ENCODE results near the gene SLC49A3. TPM values are rescaled to one million over a fixed set of nuclear protein-coding genes. Genes with fewer than 3 reads are reported as not detected.

The SLC49A3 gene
- total RNA-seq, 1 experiment from 2014 or later, result 6.9 TPM

DNA sequence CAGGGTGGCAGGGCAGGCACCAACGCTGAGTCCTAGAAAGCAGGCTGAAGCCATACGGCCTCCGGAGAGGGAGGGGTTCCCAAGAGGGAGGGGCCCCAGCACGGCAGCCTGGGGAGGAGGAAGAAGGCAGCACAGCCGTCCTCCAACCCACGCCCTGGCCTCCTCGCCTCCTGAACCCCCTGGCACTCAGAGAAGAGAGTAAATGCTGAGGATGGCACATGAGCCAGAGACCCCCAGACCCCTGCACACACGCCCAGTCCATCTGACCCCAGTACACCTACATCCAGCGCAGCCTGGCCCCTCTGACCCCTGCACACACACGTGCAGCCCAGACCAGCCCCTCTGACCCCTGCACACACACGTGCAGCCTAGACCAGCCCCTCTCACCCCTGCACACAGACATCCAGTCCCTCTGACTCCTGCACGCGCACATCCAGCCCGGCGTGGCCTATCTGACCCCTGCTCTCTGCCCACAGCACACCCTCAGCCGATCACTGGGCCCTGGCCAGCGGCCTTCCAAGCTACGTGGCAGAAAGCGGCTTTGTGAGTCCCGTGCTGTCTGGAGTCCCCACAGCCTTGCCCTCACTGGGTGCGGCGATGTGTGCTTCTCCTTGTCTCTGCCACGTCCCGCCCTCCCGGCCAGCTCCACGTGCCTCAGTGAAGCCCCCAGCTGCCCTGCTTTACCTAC is 33.3 kb downstream of the SLC49A3 start:
- Histone ChIP-seq H2BK120ac (ENCODE audit: low read depth, low read length, poor library complexity, severe bottlenecking) (no peak overlapping the region), H3K79me2 (ENCODE audit: insufficient read depth, low read length) (no peaks in the 10 kb centered on the region), H4K8ac (replicated peaks; ENCODE audit: insufficient read length, low read depth, low read length) (no peak overlapping the region), H2AFZ (ENCODE audit: low read length) (no peak overlapping the region), H2AK5ac (ENCODE audit: insufficient read length, low read length) (no peak overlapping the region), H4K91ac (ENCODE audit: insufficient read length, low read depth, low read length) (no peak overlapping the region), H3K27me3 (ENCODE audit: insufficient read depth, low read length) (no peaks in the 10 kb centered on the region), H3K27ac (ENCODE audit: insufficient read length, low read depth, low read length) (no peak overlapping the region), H3K9ac (ENCODE audit: extremely low read depth, insufficient read length, low read length) (no peak overlapping the region), H3K23ac (ENCODE audit: insufficient read length, low read depth, low read length) (no peak overlapping the region), H3K56ac (ENCODE audit: insufficient read length, low read depth, low read length) (no peak overlapping the region), H3K18ac (ENCODE audit: insufficient read length, low read depth, low read length) (no peak overlapping the region), H3K4me1 (ENCODE audit: insufficient read depth, low read length) (no peaks in the 10 kb centered on the region), H3K14ac (ENCODE audit: insufficient read depth, low read length) (no peak overlapping the region; the same call in 1 of the 2 replicates), H2BK20ac (ENCODE audit: low read depth, low read length, poor library complexity, severe bottlenecking) (no peak overlapping the region), H3K4me2 (ENCODE audit: insufficient read depth, insufficient read length, low read length) (no peak overlapping the region), H3K4ac (ENCODE audit: low read depth, low read length) (no peak overlapping the region), H3K79me1 (ENCODE audit: insufficient read depth, low read depth, low read length, poor library complexity, severe bottlenecking) (no peaks in the 10 kb centered on the region), H2BK15ac (ENCODE audit: low read depth, low read length) (no peak overlapping the region), H3K9me3 (ENCODE audit: control insufficient read depth, low read depth, low read length) (no peaks in the 10 kb centered on the region), H3T11ph (ENCODE audit: low read length) (no peak overlapping the region), H2BK5ac (ENCODE audit: insufficient read length, low read length) (no peak overlapping the region), H3K23me2 (ENCODE audit: insufficient read length, low read depth, low read length, poor library complexity, severe bottlenecking) (no peaks in the 10 kb centered on the region), H4K5ac (ENCODE audit: insufficient read length, low read depth, low read length) (no peak overlapping the region), H2BK12ac (ENCODE audit: insufficient read length, low read depth, low read length) (no peak overlapping the region), H4K20me1 (ENCODE audit: control insufficient read depth, insufficient read depth, insufficient read length) (no peaks in the 10 kb centered on the region)
- no peaks in the 10 kb centered on the region; a peak in 1 of 5 replicates for H3K9me3 Mint-ChIP-seq
- no CpG with 5 or more reads among the region's 26 CpGs for WGBS (ENCODE audit: extremely low coverage, insufficient read length, low lambda C conversion rate)
- H3K4me1 Mint-ChIP-seq, result peaks cover 0 to 6% of the 10 kb centered on the region in 2 experiments; a peak in 2 of 4 replicates
- DNase-seq, result no peak
- TF ChIP-seq, protein P1, sequence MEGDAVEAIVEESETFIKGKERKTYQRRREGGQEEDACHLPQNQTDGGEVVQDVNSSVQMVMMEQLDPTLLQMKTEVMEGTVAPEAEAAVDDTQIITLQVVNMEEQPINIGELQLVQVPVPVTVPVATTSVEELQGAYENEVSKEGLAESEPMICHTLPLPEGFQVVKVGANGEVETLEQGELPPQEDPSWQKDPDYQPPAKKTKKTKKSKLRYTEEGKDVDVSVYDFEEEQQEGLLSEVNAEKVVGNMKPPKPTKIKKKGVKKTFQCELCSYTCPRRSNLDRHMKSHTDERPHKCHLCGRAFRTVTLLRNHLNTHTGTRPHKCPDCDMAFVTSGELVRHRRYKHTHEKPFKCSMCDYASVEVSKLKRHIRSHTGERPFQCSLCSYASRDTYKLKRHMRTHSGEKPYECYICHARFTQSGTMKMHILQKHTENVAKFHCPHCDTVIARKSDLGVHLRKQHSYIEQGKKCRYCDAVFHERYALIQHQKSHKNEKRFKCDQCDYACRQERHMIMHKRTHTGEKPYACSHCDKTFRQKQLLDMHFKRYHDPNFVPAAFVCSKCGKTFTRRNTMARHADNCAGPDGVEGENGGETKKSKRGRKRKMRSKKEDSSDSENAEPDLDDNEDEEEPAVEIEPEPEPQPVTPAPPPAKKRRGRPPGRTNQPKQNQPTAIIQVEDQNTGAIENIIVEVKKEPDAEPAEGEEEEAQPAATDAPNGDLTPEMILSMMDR (conservative IDR thresholded peaks at IDR 0.05), result no peak
- H3K27me3 Mint-ChIP-seq (ENCODE audit: low read depth), result peaks cover 2% of the 10 kb centered on the region
- no peak overlapping the region for H3K4me3 Mint-ChIP-seq
- H3K27ac Mint-ChIP-seq, result no peak overlapping the region; a peak in 1 of 7 replicates
- H3K36me3 Mint-ChIP-seq (ENCODE audit: insufficient read depth in 1 of 3, low read depth in 3 of 3), result no peaks in the 10 kb centered on the region; a peak in 2 of 7 replicates
